Testis (tissue), 3 donors: ENCODE data around the gene KCNN4. TPM values are rescaled to one million over a fixed set of nuclear protein-coding genes. Genes with fewer than 3 reads are reported as not detected.

ENCODE experiments used
- DNase-seq: peaks from one replicate; pipeline ENCODE4 v3.0.0-alpha.2; 2019
- H3K27ac ChIP-seq, 2 donors: fragments of 200-600 bp; sonication (generic); one replicate each; pipeline ENCODE4 v1.5.1; 2019
- H3K27me3 ChIP-seq: fragments of 200-600 bp; sonication (generic); one replicate; pipeline ENCODE4 v1.5.1; 2019
- H3K36me3 ChIP-seq: fragments of 200-600 bp; sonication (generic); one replicate; pipeline ENCODE4 v1.5.1; 2017; ENCODE audit warnings: low read depth; ENCODE audit errors: missing control alignments
- H3K4me1 ChIP-seq: fragments of 200-600 bp; sonication (generic); one replicate; pipeline ENCODE4 v1.5.1; 2019
- H3K4me3 ChIP-seq, 2 donors: fragments of 200-600 bp; sonication (generic); one replicate each; pipeline ENCODE4 v1.5.1; 2017 to 2019
- H3K9me3 ChIP-seq: fragments of 200-600 bp; sonication (generic); one replicate; pipeline ENCODE4 v1.5.1; 2017
- POLR2A ChIP-seq: fragments of 450-650 bp; IDR thresholded peaks from one replicate; pipeline ENCODE4 v1.6.1; 2017; ENCODE audit warnings: antibody characterized with exemption, mild to moderate bottlenecking, moderate library complexity
- WGBS, 2 donors: methylation state at CpG; one replicate each; pipeline ENCODE4 v1.1.5; 2018; 5-methylcytosine and 5-hydroxymethylcytosine counted together
- intact Hi-C: fragments of 100-400 bp; cut with DNase I; formaldehyde crosslinking; loops from one replicate; pipeline ENCODE4 v1.15.1; 2023; ENCODE audit warnings: low total_unique reads
- polyA plus RNA-seq: library from polyadenylated mRNA; stranded (reverse); fragments of 350-450 nt; fragmentation: Illumina TruSeq; extraction: RNeasy Lipid Tissue Mini Kit (QIAGEN cat#74804); gene quantifications from one replicate; pipeline ENCODE4 v1.2.3, GENCODE V29; 2014; ENCODE audit warnings: low read depth, low replicate concordance; ENCODE audit not compliant: insufficient read depth
- total RNA-seq, 2 donors: library from RNA; depleted of rRNA; stranded (reverse); fragments of >200 nt; gene quantifications; one replicate each; pipeline ENCODE4 v1.2.3, GENCODE V29; 2016
- TF ChIP-seq, protein P1 (sequence below), 3 experiments: fragments of 450-650 bp in 2 of 3; fragments of 200-600 bp in 1 of 3; sonication (generic) in 1 of 3; IDR thresholded peaks; one replicate each; pipeline ENCODE4 v1.5.1; 2016 to 2019; ENCODE audit warnings: antibody characterized with exemption in 3 of 3, mild to moderate bottlenecking in 2 of 3, moderate library complexity in 1 of 3

Gene KCNN4
- total and polyA plus RNA-seq, 3 donors from 2014 or later = 2.3 to 4.6 (median 4.1) TPM

DNA sequence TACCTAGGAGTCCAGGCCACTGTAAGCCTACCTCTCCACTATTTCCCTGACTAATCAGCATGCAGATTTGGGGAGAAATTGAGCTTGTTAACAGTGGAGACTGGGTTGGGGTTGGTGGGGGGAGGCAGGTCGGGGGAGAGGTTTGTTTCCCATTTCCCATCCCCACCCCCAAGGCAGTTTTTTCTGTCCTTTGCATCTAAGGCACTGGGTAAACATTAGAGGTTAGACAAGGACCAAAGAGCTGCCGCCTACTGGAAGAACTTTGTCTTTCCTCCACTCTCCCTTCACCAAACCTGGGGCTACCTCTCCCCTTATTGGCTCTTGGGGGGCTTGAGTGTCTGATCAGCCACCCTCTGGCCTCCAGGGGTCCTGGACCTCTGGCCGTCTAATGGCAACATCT is 953 bp downstream of the KCNN4 start:
- intact Hi-C loops = loop anchor here (5.0 kb wide), 1 partner anchor 33 kb away; no protein-coding TSS in a partner anchor
- no peak for DNase-seq
- Histone ChIP-seq H3K36me3 (no peaks in the 10 kb centered on the region), H3K4me1 (peaks cover 3% of the 10 kb centered on the region), H3K27me3 (no peaks in the 10 kb centered on the region), H3K9me3 (no peaks in the 10 kb centered on the region), H3K4me3 (no peak overlapping the region), H3K27ac (no peak overlapping the region)
- TF ChIP-seq POLR2A = no peak
- TF ChIP-seq, protein P1, sequence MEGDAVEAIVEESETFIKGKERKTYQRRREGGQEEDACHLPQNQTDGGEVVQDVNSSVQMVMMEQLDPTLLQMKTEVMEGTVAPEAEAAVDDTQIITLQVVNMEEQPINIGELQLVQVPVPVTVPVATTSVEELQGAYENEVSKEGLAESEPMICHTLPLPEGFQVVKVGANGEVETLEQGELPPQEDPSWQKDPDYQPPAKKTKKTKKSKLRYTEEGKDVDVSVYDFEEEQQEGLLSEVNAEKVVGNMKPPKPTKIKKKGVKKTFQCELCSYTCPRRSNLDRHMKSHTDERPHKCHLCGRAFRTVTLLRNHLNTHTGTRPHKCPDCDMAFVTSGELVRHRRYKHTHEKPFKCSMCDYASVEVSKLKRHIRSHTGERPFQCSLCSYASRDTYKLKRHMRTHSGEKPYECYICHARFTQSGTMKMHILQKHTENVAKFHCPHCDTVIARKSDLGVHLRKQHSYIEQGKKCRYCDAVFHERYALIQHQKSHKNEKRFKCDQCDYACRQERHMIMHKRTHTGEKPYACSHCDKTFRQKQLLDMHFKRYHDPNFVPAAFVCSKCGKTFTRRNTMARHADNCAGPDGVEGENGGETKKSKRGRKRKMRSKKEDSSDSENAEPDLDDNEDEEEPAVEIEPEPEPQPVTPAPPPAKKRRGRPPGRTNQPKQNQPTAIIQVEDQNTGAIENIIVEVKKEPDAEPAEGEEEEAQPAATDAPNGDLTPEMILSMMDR (IDR thresholded peaks at IDR 0.05) = no peak
- 34 to 58% methylated on average over 3 of the region's 3 CpGs for WGBS, 2 donors

DNA sequence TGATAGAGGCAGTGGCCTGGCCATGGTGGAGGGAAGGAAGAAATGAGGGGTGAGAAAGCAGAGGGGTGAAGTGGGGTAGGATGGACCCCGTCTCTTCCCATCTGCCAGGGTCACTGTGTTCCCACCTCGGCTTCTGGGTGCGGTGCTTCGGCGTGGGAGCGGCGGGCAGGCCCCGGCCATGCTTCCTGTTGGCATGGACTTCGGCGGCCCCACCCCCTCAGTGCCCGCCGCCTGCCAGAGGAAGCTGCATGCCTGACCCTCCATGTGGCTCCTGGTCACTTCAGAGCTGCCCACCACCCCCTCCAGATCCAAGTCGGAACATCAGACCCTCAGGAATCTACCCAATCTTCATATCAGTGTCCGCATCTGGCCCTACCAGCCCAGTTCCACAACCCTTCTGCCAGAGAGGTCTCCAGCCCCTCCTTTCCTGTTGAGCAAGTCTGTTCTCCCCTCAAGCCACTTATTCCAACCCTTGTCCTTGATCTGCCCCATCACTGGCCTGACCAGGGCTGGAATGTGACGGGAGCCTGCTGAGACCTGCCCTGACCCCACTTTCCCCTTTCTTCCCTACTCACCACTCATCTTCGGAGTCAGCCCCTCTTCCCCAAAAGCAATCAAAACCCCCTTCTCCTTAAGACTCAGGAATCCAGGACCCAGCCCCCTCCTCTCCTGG is 1.5 kb downstream of the KCNN4 start:
- no peak overlapping the region for H3K4me3 ChIP-seq
- DNase-seq = no peak
- no peaks in the 10 kb centered on the region for H3K9me3 ChIP-seq
- no peak overlapping the region for H3K27ac ChIP-seq
- H3K36me3 ChIP-seq = no peaks in the 10 kb centered on the region
- no peaks in the 10 kb centered on the region for H3K27me3 ChIP-seq
- 64 to 82% methylated on average over 5 to 16 of the region's 16 CpGs for WGBS, 2 donors
- TF ChIP-seq, protein P1 (IDR thresholded peaks at IDR 0.05) = no peak
- no peak for TF ChIP-seq POLR2A
- intact Hi-C loops = no loop called here
- peaks cover 8% of the 10 kb centered on the region for H3K4me1 ChIP-seq

DNA sequence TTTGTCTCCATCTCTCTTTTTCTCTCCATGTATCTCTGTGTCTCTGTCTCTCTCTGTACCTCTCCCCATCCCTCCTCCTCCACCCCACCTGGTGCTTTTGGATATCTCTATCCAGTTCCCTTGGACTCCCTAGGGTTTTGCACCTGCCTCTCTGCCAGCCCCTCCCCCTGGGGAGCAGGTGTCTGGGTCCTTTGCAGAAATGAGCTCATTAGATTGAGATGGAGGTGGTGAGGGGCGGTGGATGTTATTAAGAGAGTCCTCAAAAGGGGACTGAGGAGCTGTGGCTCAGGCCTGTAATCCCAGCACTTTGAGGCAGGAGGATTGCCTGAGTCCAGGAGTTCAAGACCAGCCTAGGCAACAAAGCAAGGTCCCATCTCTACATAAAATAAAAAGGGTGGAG is 2.1 kb downstream of the KCNN4 start:
- no peak overlapping the region for H3K27ac ChIP-seq

DNA sequence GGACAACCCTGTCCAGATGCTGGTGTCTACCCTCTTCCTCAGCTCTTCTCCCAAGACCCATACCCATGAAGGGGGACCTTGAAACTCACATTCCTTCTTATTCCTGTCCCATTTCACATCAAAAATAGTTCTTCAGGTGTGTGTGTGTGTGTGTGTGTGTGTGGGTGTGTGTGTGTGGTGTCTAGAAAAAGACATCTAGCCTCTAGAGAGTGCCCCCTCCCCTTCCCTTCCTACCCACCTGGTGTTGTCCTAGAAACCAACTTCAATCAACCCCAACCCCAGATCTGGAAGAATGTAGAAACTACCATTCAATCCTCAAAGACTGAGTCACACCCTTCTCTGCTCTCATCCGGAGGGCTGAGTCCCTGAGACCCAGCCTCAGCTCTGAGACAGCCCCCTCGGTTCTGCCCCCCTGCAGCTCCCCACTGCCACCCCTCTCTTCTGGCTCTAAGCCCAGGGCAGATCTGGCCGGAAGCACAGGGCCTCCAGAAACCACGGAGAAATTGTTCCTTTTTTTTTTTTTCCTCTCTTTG is 3.5 kb downstream of the KCNN4 start:
- TF ChIP-seq, protein P1 (IDR thresholded peaks at IDR 0.05) = no peak
- no peak for TF ChIP-seq POLR2A
- Histone ChIP-seq H3K9me3 (no peaks in the 10 kb centered on the region), H3K27ac (no peak overlapping the region), H3K36me3 (no peaks in the 10 kb centered on the region), H3K4me1 (peaks cover 11% of the 10 kb centered on the region), H3K4me3 (no peak overlapping the region), H3K27me3 (no peaks in the 10 kb centered on the region)
- no peak for DNase-seq
- intact Hi-C loops = no loop called here
- WGBS, 2 donors = 28 to 38% methylated on average over 4 of the region's 4 CpGs

More for the DNA sequence above, 2.1 kb downstream of the KCNN4 start:
- intact Hi-C loops = no loop called here
- TF ChIP-seq POLR2A = no peak
- TF ChIP-seq, protein P1 (IDR thresholded peaks at IDR 0.05) = no peak
- 85 to 100% methylated on average over 1 of the region's 1 CpG for WGBS, 2 donors
- no peaks in the 10 kb centered on the region for H3K27me3 ChIP-seq
- no peaks in the 10 kb centered on the region for H3K9me3 ChIP-seq
- peaks cover 11% of the 10 kb centered on the region for H3K4me1 ChIP-seq
- H3K4me3 ChIP-seq = no peak overlapping the region
- DNase-seq = no peak
- no peaks in the 10 kb centered on the region for H3K36me3 ChIP-seq

DNA sequence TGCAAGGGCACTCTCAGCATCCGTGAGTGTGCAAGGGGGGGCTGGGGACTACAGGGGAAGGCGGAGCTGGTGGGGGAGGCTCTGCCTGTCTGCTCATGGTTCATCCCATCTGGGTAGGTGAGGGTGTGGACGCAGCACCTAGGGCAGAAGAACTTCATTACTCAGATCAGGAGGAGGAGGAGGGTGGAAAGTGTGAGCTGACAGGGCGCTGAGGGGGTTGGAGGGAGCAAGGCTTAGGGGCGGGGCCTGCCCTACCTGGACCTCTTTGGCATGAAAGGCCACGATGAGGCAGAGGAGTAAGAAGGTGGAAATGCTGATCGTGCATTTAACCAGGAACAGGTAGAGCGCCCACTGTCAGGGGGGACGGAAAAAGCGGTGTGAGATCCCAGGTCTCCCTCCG is 4.5 kb downstream of the KCNN4 start:
- Histone ChIP-seq H3K36me3 (no peaks in the 10 kb centered on the region), H3K9me3 (no peaks in the 10 kb centered on the region), H3K4me1 (peaks cover 11% of the 10 kb centered on the region), H3K27me3 (no peaks in the 10 kb centered on the region), H3K4me3 (no peak overlapping the region), H3K27ac (no peak overlapping the region)
- intact Hi-C loops = no loop called here
- TF ChIP-seq POLR2A = no peak
- TF ChIP-seq, protein P1 (IDR thresholded peaks at IDR 0.05) = no peak
- DNase-seq = no peak
- 63 to 66% methylated on average over 11 of the region's 11 CpGs for WGBS, 2 donors
